ENCODE measurements around the gene LRRC46. TPM values are rescaled to one million over a fixed set of nuclear protein-coding genes. Genes with fewer than 3 reads are reported as not detected.

The LRRC46 gene
- total RNA-seq, 1 experiment from 2014 or later, result 0.31 TPM

DNA sequence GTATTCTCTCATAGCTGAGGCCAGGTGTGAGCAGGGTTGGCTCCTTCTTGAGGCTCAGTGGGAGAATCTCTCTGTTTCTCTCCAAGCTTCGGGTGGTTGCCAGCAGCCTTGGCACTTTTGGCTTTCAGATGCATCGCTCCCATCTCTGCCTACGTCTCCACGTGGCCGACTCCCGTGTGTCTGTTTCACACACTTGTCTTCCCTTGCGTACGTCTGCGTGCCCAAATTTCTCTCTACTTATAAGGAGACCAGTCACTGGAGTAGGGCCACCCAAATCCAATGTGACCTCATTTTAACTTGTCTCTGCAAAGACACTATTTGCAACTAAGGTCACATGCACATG is 24.6 kb upstream of the LRRC46 start:
- Histone ChIP-seq H3K27me3 (ENCODE audit: insufficient read depth, low read length) (no peaks in the 10 kb centered on the region; the same call in 1 of the 2 replicates), H4K20me1 (ENCODE audit: control insufficient read depth, insufficient read depth, insufficient read length) (no peaks in the 10 kb centered on the region), H2BK20ac (ENCODE audit: low read depth, low read length, poor library complexity, severe bottlenecking) (no peak overlapping the region), H3K23me2 (ENCODE audit: insufficient read length, low read depth, low read length, poor library complexity, severe bottlenecking) (no peaks in the 10 kb centered on the region), H3K9ac (ENCODE audit: extremely low read depth, insufficient read length, low read length) (no peak overlapping the region), H3K9me3 (ENCODE audit: control insufficient read depth, low read depth, low read length) (no peaks in the 10 kb centered on the region), H4K91ac (ENCODE audit: insufficient read length, low read depth, low read length) (no peak overlapping the region), H2AK5ac (ENCODE audit: insufficient read length, low read length) (no peak overlapping the region), H3K23ac (ENCODE audit: insufficient read length, low read depth, low read length) (no peak overlapping the region), H3K4me1 (ENCODE audit: insufficient read depth, low read length) (no peaks in the 10 kb centered on the region), H3K79me1 (ENCODE audit: insufficient read depth, low read depth, low read length, poor library complexity, severe bottlenecking) (no peaks in the 10 kb centered on the region), H2BK5ac (ENCODE audit: insufficient read length, low read length) (no peak overlapping the region), H3K27ac (ENCODE audit: insufficient read length, low read depth, low read length) (no peak overlapping the region), H3K18ac (ENCODE audit: insufficient read length, low read depth, low read length) (no peak overlapping the region), H3K4me2 (ENCODE audit: insufficient read depth, insufficient read length, low read length) (no peak overlapping the region), H3T11ph (ENCODE audit: low read length) (no peak overlapping the region), H2BK12ac (ENCODE audit: insufficient read length, low read depth, low read length) (no peak overlapping the region), H4K5ac (ENCODE audit: insufficient read length, low read depth, low read length) (no peak overlapping the region), H3K79me2 (ENCODE audit: insufficient read depth, low read length) (no peaks in the 10 kb centered on the region), H3K56ac (ENCODE audit: insufficient read length, low read depth, low read length) (no peak overlapping the region), H2AFZ (ENCODE audit: low read length) (no peak overlapping the region), H3K4ac (ENCODE audit: low read depth, low read length) (no peak overlapping the region), H2BK120ac (ENCODE audit: low read depth, low read length, poor library complexity, severe bottlenecking) (no peak overlapping the region), H4K8ac (replicated peaks; ENCODE audit: insufficient read length, low read depth, low read length) (no peak overlapping the region), H3K14ac (ENCODE audit: insufficient read depth, low read length) (no peak overlapping the region), H2BK15ac (ENCODE audit: low read depth, low read length) (no peak overlapping the region)
- H3K27ac Mint-ChIP-seq, result no peak overlapping the region
- H3K9me3 Mint-ChIP-seq, result no peaks in the 10 kb centered on the region
- peaks cover 0 to 17% (median 4%) of the 10 kb centered on the region in 3 experiments; a peak in 5 of 7 replicates for H3K36me3 Mint-ChIP-seq (ENCODE audit: insufficient read depth in 1 of 3, low read depth in 3 of 3)
- no peak overlapping the region for H3K4me3 Mint-ChIP-seq
- peak; percentile 19 for DNase-seq
- peaks cover 6 to 7% of the 10 kb centered on the region in 2 experiments; a peak in 3 of 4 replicates for H3K4me1 Mint-ChIP-seq
- WGBS (ENCODE audit: extremely low coverage, insufficient read length, low lambda C conversion rate), result no CpG with 5 or more reads among the region's 9 CpGs
- peaks cover 4% of the 10 kb centered on the region for H3K27me3 Mint-ChIP-seq (ENCODE audit: low read depth)
- TF ChIP-seq, protein P1, sequence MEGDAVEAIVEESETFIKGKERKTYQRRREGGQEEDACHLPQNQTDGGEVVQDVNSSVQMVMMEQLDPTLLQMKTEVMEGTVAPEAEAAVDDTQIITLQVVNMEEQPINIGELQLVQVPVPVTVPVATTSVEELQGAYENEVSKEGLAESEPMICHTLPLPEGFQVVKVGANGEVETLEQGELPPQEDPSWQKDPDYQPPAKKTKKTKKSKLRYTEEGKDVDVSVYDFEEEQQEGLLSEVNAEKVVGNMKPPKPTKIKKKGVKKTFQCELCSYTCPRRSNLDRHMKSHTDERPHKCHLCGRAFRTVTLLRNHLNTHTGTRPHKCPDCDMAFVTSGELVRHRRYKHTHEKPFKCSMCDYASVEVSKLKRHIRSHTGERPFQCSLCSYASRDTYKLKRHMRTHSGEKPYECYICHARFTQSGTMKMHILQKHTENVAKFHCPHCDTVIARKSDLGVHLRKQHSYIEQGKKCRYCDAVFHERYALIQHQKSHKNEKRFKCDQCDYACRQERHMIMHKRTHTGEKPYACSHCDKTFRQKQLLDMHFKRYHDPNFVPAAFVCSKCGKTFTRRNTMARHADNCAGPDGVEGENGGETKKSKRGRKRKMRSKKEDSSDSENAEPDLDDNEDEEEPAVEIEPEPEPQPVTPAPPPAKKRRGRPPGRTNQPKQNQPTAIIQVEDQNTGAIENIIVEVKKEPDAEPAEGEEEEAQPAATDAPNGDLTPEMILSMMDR (conservative IDR thresholded peaks at IDR 0.05), result no peak

Measured in H9 (cell line).